Thoracic aorta (tissue), 2 donors: ENCODE measurements around the gene OR10H2. TPM values are rescaled to one million over a fixed set of nuclear protein-coding genes. Genes with fewer than 3 reads are reported as not detected.

Experiments
- ATAC-seq: fragments of 150-250 bp; one replicate; pipeline ENCODE4 v1.8.0; 2017; ENCODE audit warnings: low read depth; ENCODE audit not compliant: insufficient number of reproducible peaks, low FRiP score
- DNase-seq: peaks from one replicate; pipeline ENCODE4 v3.0.0-alpha.2; 2020; ENCODE audit warnings: low spot score
- H3K27ac ChIP-seq, 2 donors: fragments of 200-600 bp; sonication (generic); 1 replicate in 1 of 2; 2 replicates in 1 of 2; pipeline ENCODE4 v1.5.1; 2016; ENCODE audit warnings: mild to moderate bottlenecking in 2 of 2, moderate library complexity in 2 of 2
- H3K27me3 ChIP-seq: fragments of 200-600 bp; sonication (generic); replicated peaks from 2 replicates; pipeline ENCODE4 v1.6.0; 2016; ENCODE audit warnings: mild to moderate bottlenecking; ENCODE audit not compliant: insufficient read depth
- H3K36me3 ChIP-seq: fragments of 200-600 bp; sonication (generic); one replicate; pipeline ENCODE4 v1.5.1; 2016
- H3K4me1 ChIP-seq, 2 donors: fragments of 200-600 bp; sonication (generic); 1 replicate in 1 of 2; 2 replicates in 1 of 2; pipeline versions ENCODE4 v1.5.1 to v1.6.0; 2016; ENCODE audit warnings: low read depth in 2 of 2, mild to moderate bottlenecking in 1 of 2; ENCODE audit not compliant: control insufficient read depth in 1 of 2
- H3K4me3 ChIP-seq: fragments of 200-600 bp; sonication (generic); 2 replicates; pipeline ENCODE4 v1.5.1; 2016; ENCODE audit warnings: mild to moderate bottlenecking
- H3K9me3 ChIP-seq: fragments of 200-600 bp; sonication (generic); 2 replicates; pipeline ENCODE4 v1.5.1; 2016
- total RNA-seq, 2 donors: library from RNA; depleted of rRNA; stranded (reverse); fragments of >200 nt; gene quantifications; one replicate each; pipeline versions ENCODE4 v1.1.0 to v1.2.3, GENCODE V29; 2016
- TF ChIP-seq, protein P1 (sequence below): fragments of 200-600 bp; sonication (generic); IDR thresholded peaks from one replicate; pipeline ENCODE4 v1.5.1; 2019; ENCODE audit warnings: antibody characterized with exemption

The OR10H2 gene
- total RNA-seq, 2 donors from 2014 or later = not detected

DNA sequence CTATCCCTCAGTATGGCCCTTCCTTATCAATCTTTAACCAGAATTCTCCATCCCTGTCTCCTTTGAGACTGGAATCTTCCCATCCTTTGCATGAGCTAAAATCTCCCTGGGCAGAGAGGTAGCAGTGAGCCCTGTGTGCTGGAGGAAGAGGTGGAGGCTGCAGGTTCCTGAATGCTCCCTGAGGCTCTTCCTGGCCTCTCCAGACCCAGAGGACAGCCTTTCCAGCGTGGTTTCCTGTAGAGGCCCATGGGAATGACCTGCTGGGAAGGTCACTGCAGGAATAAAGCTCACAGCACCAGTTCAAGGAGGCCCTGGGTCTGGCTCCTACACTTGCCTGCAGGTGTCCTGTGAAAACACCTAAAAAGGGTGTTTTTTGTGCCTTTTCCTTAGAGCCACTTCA lies 4.6 kb downstream of the OR10H2 start:
- Histone ChIP-seq H3K27ac (no peak overlapping the region), H3K4me3 (no peak overlapping the region), H3K36me3 (no peaks in the 10 kb centered on the region), H3K9me3 (no peaks in the 10 kb centered on the region), H3K27me3 (no peaks in the 10 kb centered on the region), H3K4me1 (no peaks in the 10 kb centered on the region)
- TF ChIP-seq, protein P1, sequence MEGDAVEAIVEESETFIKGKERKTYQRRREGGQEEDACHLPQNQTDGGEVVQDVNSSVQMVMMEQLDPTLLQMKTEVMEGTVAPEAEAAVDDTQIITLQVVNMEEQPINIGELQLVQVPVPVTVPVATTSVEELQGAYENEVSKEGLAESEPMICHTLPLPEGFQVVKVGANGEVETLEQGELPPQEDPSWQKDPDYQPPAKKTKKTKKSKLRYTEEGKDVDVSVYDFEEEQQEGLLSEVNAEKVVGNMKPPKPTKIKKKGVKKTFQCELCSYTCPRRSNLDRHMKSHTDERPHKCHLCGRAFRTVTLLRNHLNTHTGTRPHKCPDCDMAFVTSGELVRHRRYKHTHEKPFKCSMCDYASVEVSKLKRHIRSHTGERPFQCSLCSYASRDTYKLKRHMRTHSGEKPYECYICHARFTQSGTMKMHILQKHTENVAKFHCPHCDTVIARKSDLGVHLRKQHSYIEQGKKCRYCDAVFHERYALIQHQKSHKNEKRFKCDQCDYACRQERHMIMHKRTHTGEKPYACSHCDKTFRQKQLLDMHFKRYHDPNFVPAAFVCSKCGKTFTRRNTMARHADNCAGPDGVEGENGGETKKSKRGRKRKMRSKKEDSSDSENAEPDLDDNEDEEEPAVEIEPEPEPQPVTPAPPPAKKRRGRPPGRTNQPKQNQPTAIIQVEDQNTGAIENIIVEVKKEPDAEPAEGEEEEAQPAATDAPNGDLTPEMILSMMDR = no peak
- DNase-seq (no peak), ATAC-seq (no peak)

DNA sequence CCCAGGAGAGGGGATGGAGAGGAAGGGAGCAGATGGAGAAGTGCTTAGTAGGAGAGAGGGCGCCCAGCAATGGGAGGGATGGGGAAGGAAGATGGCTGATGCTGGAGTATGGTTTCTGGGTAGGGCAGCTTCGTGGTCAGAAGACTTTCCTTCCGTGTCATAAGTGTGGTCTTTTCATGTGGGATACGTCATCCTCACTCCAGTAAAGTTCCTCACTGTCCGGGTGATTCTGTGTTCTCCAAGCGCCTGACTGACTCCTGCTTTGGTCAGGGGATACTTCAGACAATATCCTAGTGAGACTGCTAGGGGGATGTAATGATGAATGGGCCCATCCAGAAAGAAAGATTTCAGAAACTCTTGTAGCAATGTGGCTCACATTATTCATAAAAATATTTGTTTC lies 6.1 kb downstream of the OR10H2 start:
- DNase-seq = no peak
- H3K9me3 ChIP-seq = no peaks in the 10 kb centered on the region
- H3K36me3 ChIP-seq = no peaks in the 10 kb centered on the region
- no peak for ATAC-seq
- no peaks in the 10 kb centered on the region for H3K4me1 ChIP-seq
- no peak overlapping the region for H3K27ac ChIP-seq
- H3K27me3 ChIP-seq = no peaks in the 10 kb centered on the region
- TF ChIP-seq, protein P1 = no peak
- no peak overlapping the region for H3K4me3 ChIP-seq

DNA sequence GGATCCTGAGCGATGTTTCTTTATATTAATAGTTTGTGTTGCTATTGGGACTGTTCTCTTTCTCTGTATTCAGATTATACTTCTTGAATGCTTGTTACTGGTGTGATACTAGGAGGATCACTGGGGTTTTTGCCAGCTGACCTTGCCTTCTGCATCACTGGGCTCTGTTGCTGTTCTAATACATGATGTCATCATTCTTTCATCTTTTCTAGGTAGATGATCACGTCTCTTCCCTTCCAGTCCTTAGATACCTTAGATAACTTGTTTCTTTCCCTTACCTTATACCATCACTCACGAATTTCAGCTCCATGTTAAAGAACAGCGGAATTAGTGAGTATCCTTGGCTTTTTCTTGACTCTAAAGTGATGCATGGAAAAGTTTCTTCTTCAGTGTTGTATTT lies 9.9 kb downstream of the OR10H2 start, which contains the start of gene OR10H3:
Gene OR10H3, plus strand, starts transcription at position 264 of the 400 bp plus-strand sequence. CDS start 3,408 bp downstream, outside the sequence.
- DNase-seq (no peak), ATAC-seq (no peak)
- H3K27ac ChIP-seq = no peak within 1 kb of the TSS
- TF ChIP-seq, protein P1 = no peak
- no peak within 1 kb of the TSS for H3K4me3 ChIP-seq
- peaks cover 16% of the 10 kb centered on the region for H3K9me3 ChIP-seq
- H3K36me3 ChIP-seq = no peaks in the 10 kb centered on the region
- H3K27me3 ChIP-seq = no peaks in the 10 kb centered on the region
- H3K4me1 ChIP-seq = no peaks in the 10 kb centered on the region

DNA sequence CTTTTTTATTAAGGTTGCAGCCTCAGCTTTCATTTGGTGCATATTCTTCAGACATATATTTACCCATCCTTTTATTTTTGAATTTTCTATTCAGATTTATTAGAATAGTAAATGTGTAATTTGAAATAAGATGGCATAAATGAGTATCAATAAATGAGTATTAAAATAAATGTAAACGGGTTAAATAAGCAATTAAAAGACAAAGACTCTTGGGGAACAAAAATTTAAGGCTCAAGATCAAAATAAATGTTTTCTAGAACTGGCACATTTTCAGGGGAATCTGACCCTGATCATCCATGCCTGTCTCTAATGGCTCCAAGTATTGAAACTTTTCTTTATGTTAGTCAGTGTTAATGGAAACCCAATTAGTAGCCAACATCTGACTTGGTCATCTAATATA lies 13.0 kb downstream of the OR10H2 start:
- Histone ChIP-seq H3K27me3 (no peaks in the 10 kb centered on the region), H3K4me1 (no peaks in the 10 kb centered on the region), H3K9me3 (peaks cover 16% of the 10 kb centered on the region), H3K27ac (no peak overlapping the region), H3K4me3 (no peak overlapping the region), H3K36me3 (no peaks in the 10 kb centered on the region)
- DNase-seq = no peak
- TF ChIP-seq, protein P1 = no peak
- no peak for ATAC-seq

DNA sequence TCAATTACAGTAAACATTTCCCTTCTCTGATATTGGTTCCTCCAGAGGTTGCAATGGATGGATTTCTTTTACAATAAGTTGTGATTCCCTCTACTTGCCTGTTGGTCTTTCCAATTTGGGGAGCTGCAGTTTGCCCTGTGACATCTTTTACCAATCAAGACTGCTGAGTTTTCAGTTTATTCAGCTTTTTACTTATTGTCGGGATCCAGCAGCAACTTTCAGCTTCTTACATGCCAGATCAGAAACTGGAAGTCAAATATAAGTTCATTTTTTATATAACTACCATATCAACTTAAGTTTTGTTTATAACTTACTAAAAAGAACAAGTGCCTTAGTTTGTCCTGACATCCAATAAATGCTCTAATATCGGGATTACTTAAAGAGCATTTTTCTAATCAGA lies 20.4 kb downstream of the OR10H2 start:
- Histone ChIP-seq H3K27me3 (no peaks in the 10 kb centered on the region), H3K4me1 (no peaks in the 10 kb centered on the region), H3K4me3 (no peak overlapping the region), H3K36me3 (no peaks in the 10 kb centered on the region), H3K27ac (no peak overlapping the region), H3K9me3 (no peaks in the 10 kb centered on the region)
- TF ChIP-seq, protein P1 = no peak
- ATAC-seq (no peak), DNase-seq (no peak)
